ENCODE data around the gene PLEKHA8.

PLEKHA8 gene

GRCh38 chr7:30083334-30083733 lies 55.1 kb downstream of the PLEKHA8 start:
- Histone ChIP-seq H3K9me3 (ENCODE audit: severe bottlenecking) (no peaks in the 10 kb centered on the region), H3K27ac (no peak overlapping the region), H3K4me3 (ENCODE audit: low read depth, low read length) (no peak overlapping the region), H3K27me3 (ENCODE audit: insufficient read depth, low read depth, severe bottlenecking) (no peaks in the 10 kb centered on the region), H3K36me3 (peaks cover 16% of the 10 kb centered on the region)
- no peak for TF ChIP-seq CTCF (IDR thresholded peaks at IDR 0.05; ENCODE audit: low read depth, low read length)
- no peak for DNase-seq

DNA sequence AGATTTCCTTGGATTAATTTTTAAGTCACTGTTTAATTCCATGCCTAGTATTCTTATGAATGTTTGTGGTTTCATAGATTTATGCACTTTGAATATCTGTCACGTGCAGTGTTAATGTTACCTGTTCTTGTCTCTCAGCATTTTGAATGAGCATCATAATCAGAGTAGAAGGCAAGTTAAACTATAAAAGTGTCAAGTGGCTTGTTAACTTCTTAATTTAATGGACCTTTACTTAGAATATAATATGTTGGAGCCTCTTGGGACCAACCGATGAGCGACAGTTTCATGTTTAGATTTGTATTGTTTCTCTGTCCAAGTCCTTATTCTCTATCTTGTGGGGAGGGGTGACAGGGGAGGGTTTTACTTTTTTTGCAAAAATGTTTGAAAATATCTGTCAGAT lies 56.0 kb downstream of the PLEKHA8 start:
- Histone ChIP-seq H3K4me3 (ENCODE audit: low read depth, low read length) (no peak overlapping the region), H3K27ac (no peak overlapping the region), H3K36me3 (peaks cover 11% of the 10 kb centered on the region), H3K9me3 (ENCODE audit: severe bottlenecking) (no peaks in the 10 kb centered on the region), H3K27me3 (ENCODE audit: insufficient read depth, low read depth, severe bottlenecking) (no peaks in the 10 kb centered on the region)
- no peak for TF ChIP-seq CTCF (IDR thresholded peaks at IDR 0.05; ENCODE audit: low read depth, low read length)
- DNase-seq, result no peak

GRCh38 chr7:30086529-30086928 lies 58.3 kb downstream of the PLEKHA8 start:
- Histone ChIP-seq H3K36me3 (peaks cover 5% of the 10 kb centered on the region; the same call in 1 of the 2 replicates), H3K27me3 (ENCODE audit: insufficient read depth, low read depth, severe bottlenecking) (no peaks in the 10 kb centered on the region), H3K4me3 (ENCODE audit: low read depth, low read length) (no peak overlapping the region), H3K9me3 (ENCODE audit: severe bottlenecking) (no peaks in the 10 kb centered on the region), H3K27ac (no peak overlapping the region)
- no peak for TF ChIP-seq CTCF (IDR thresholded peaks at IDR 0.05; ENCODE audit: low read depth, low read length)
- DNase-seq, result no peak

GRCh38 chr7:30087371-30087770 lies 59.2 kb downstream of the PLEKHA8 start:
- Histone ChIP-seq H3K4me3 (ENCODE audit: low read depth, low read length) (no peak overlapping the region), H3K36me3 (no peaks in the 10 kb centered on the region), H3K27ac (no peak overlapping the region), H3K27me3 (ENCODE audit: insufficient read depth, low read depth, severe bottlenecking) (no peaks in the 10 kb centered on the region), H3K9me3 (ENCODE audit: severe bottlenecking) (no peaks in the 10 kb centered on the region)
- no peak for TF ChIP-seq CTCF (IDR thresholded peaks at IDR 0.05; ENCODE audit: low read depth, low read length)
- no peak for DNase-seq

DNA sequence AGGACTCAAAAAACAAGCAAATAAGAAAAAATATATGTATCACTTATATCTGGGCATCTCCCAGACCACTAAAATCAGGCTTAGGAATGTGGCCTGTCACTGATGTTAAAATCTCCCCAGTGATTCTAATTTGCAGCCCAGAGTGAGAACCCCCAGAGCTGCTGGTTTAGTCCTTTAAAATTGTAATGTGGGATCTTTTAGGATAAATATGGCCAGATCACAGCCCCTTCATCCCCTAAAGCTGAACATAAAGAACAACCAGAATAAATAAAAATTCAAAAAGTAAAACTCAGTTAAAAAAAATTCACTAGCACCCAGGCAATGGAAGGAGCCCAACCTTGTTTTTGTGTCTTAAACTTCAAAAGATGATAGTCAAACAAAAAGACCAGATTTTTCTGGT lies 60.1 kb downstream of the PLEKHA8 start:
- TF ChIP-seq CTCF (IDR thresholded peaks at IDR 0.05; ENCODE audit: low read depth, low read length), result no peak
- Histone ChIP-seq H3K9me3 (ENCODE audit: severe bottlenecking) (no peaks in the 10 kb centered on the region), H3K27ac (no peak overlapping the region)

DNA sequence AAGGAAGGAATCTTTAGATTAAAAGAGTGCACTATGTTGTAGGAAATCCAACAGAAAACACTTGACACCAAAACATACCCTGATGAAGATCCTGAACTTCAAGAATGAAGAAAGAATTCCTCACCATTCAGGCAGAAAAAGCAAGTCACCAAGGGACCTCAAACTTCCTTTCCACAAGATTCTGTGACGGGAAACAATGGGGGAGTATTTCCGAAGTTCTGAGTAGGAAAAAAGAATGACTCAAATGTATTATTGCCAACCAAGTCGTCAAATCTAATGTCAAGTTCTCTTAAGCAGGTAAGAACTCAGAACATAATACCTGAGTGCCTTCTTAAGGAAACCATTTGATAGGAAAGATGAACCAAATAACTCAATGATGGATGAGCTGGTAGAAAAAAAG lies 61.9 kb downstream of the PLEKHA8 start:
- no peak overlapping the region for H3K4me3 ChIP-seq (ENCODE audit: low read depth, low read length)
- H3K36me3 ChIP-seq, result no peaks in the 10 kb centered on the region
- H3K27me3 ChIP-seq (ENCODE audit: insufficient read depth, low read depth, severe bottlenecking), result no peaks in the 10 kb centered on the region
- H3K27ac ChIP-seq, result no peak overlapping the region
- no peak for TF ChIP-seq CTCF (IDR thresholded peaks at IDR 0.05; ENCODE audit: low read depth, low read length)
- no peak for DNase-seq
- no peaks in the 10 kb centered on the region for H3K9me3 ChIP-seq (ENCODE audit: severe bottlenecking)

More for the DNA sequence above, 60.1 kb downstream of the PLEKHA8 start:
- H3K4me3 ChIP-seq (ENCODE audit: low read depth, low read length), result no peak overlapping the region
- no peaks in the 10 kb centered on the region for H3K36me3 ChIP-seq
- DNase-seq, result no peak
- H3K27me3 ChIP-seq (ENCODE audit: insufficient read depth, low read depth, severe bottlenecking), result no peaks in the 10 kb centered on the region
